Stomach smooth muscle (tissue), 2 donors: ENCODE results near the gene DNAJC13.
"Not testable (repeated sequence)": the region's sequence is repeated elsewhere in the genome, so short reads cannot be mapped to it uniquely, and the experiment has no call there.

Experiments
- H3K27ac ChIP-seq: one replicate; pipeline ENCODE4 v1.7.0; 2013; ENCODE audit warnings: mild to moderate bottlenecking, low read length, inconsistent platforms
- H3K27me3 ChIP-seq, 2 donors: one replicate each; pipeline ENCODE4 v1.7.0; 2013; ENCODE audit warnings: low read length in 2 of 2; ENCODE audit not compliant: insufficient read depth in 2 of 2, control insufficient read depth in 1 of 2
- H3K36me3 ChIP-seq, 2 donors: one replicate each; pipeline ENCODE4 v1.7.0; 2013; ENCODE audit warnings: low read length in 2 of 2; ENCODE audit not compliant: control insufficient read depth in 2 of 2, insufficient read depth in 2 of 2
- H3K4me1 ChIP-seq: one replicate; pipeline ENCODE4 v1.7.0; 2013; ENCODE audit warnings: low read length; ENCODE audit not compliant: control insufficient read depth, insufficient read depth
- H3K4me3 ChIP-seq, 2 donors: one replicate each; pipeline ENCODE4 v1.7.0; 2013; ENCODE audit warnings: low read length in 2 of 2
- H3K9ac ChIP-seq, 2 donors: one replicate each; pipeline ENCODE4 v1.7.0; 2013; ENCODE audit warnings: low read length in 2 of 2, mild to moderate bottlenecking in 1 of 2
- H3K9me3 ChIP-seq, 2 donors: one replicate each; pipeline ENCODE4 v1.7.0; 2013; ENCODE audit warnings: low read length in 2 of 2; ENCODE audit not compliant: control insufficient read depth in 2 of 2
- donor health status: healthy.
- donor health status: Pancreatic carcinoma.

DNAJC13 gene

GRCh38 chr3:132386259-132386658, 31.0 kb upstream of the DNAJC13 start:
- H3K9me3 ChIP-seq: no peaks in the 10 kb centered on the region
- no peak overlapping the region for H3K9ac ChIP-seq
- no peak overlapping the region for H3K27ac ChIP-seq
- no peaks in the 10 kb centered on the region for H3K4me1 ChIP-seq
- no peak overlapping the region for H3K4me3 ChIP-seq
- H3K36me3 ChIP-seq: no peaks in the 10 kb centered on the region
- peaks cover 0 to 2% of the 10 kb centered on the region in 2 donors for H3K27me3 ChIP-seq

GRCh38 chr3:132392675-132393074, 24.6 kb upstream of the DNAJC13 start:
- not testable (repeated sequence) for H3K36me3 ChIP-seq, H3K4me3 ChIP-seq, H3K9ac ChIP-seq, H3K4me1 ChIP-seq, H3K27ac ChIP-seq, H3K27me3 ChIP-seq, H3K9me3 ChIP-seq

- H3K4me1 ChIP-seq: no peaks in the 10 kb centered on the region
- no peaks in the 10 kb centered on the region for H3K27me3 ChIP-seq
- H3K4me3 ChIP-seq: no peak overlapping the region
- no peaks in the 10 kb centered on the region for H3K9me3 ChIP-seq
- no peaks in the 10 kb centered on the region for H3K36me3 ChIP-seq
- H3K27ac ChIP-seq: no peak overlapping the region
- no peak overlapping the region for H3K9ac ChIP-seq
Observed at GRCh38 chr3:132394320-132394719, 23.0 kb upstream of the DNAJC13 start.

- Histone ChIP-seq H3K9ac (no peak overlapping the region), H3K27ac (no peak overlapping the region), H3K4me3 (no peak overlapping the region), H3K27me3 (no peaks in the 10 kb centered on the region), H3K36me3 (no peaks in the 10 kb centered on the region), H3K4me1 (no peaks in the 10 kb centered on the region), H3K9me3 (no peaks in the 10 kb centered on the region)
Observed at GRCh38 chr3:132395126-132395525, 22.2 kb upstream of the DNAJC13 start.

- H3K27me3 ChIP-seq: no peaks in the 10 kb centered on the region
- H3K4me1 ChIP-seq: no peaks in the 10 kb centered on the region
- no peak overlapping the region for H3K9ac ChIP-seq
- no peaks in the 10 kb centered on the region for H3K36me3 ChIP-seq
- H3K4me3 ChIP-seq: no peak overlapping the region
- no peaks in the 10 kb centered on the region for H3K9me3 ChIP-seq
- H3K27ac ChIP-seq: no peak overlapping the region
Observed at GRCh38 chr3:132396255-132396654, 21.0 kb upstream of the DNAJC13 start.

- not testable (repeated sequence) for H3K9me3 ChIP-seq, H3K4me1 ChIP-seq, H3K27me3 ChIP-seq, H3K4me3 ChIP-seq, H3K9ac ChIP-seq, H3K27ac ChIP-seq, H3K36me3 ChIP-seq
Observed at GRCh38 chr3:132396776-132397175, 20.5 kb upstream of the DNAJC13 start.

GRCh38 chr3:132399054-132399929, 18.0 kb upstream of the DNAJC13 start:
- Histone ChIP-seq H3K9me3 (no peaks in the 10 kb centered on the region), H3K27me3 (no peaks in the 10 kb centered on the region), H3K4me3 (no peak overlapping the region), H3K36me3 (no peaks in the 10 kb centered on the region), H3K9ac (no peak overlapping the region), H3K27ac (no peak overlapping the region), H3K4me1 (no peaks in the 10 kb centered on the region)

GRCh38 chr3:132401255-132401654, 16.0 kb upstream of the DNAJC13 start:
- Histone ChIP-seq H3K9me3 (no peaks in the 10 kb centered on the region), H3K9ac (no peak overlapping the region), H3K36me3 (no peaks in the 10 kb centered on the region), H3K4me3 (no peak overlapping the region), H3K4me1 (no peaks in the 10 kb centered on the region), H3K27me3 (no peaks in the 10 kb centered on the region), H3K27ac (no peak overlapping the region)

GRCh38 chr3:132404276-132404675, 13.0 kb upstream of the DNAJC13 start:
- Histone ChIP-seq H3K9me3 (no peaks in the 10 kb centered on the region), H3K27ac (no peak overlapping the region), H3K27me3 (no peaks in the 10 kb centered on the region), H3K4me1 (no peaks in the 10 kb centered on the region), H3K36me3 (no peaks in the 10 kb centered on the region), H3K9ac (no peak overlapping the region), H3K4me3 (no peak overlapping the region)

- Histone ChIP-seq H3K36me3 (no peaks in the 10 kb centered on the region), H3K4me1 (no peaks in the 10 kb centered on the region), H3K9me3 (no peaks in the 10 kb centered on the region), H3K27ac (no peak overlapping the region), H3K4me3 (no peak overlapping the region), H3K9ac (no peak overlapping the region), H3K27me3 (no peaks in the 10 kb centered on the region)
Observed at GRCh38 chr3:132405188-132405587, 12.1 kb upstream of the DNAJC13 start.

GRCh38 chr3:132405609-132406299, 11.5 kb upstream of the DNAJC13 start:
- no peaks in the 10 kb centered on the region for H3K4me1 ChIP-seq
- no peak overlapping the region for H3K27ac ChIP-seq
- H3K9me3 ChIP-seq: no peaks in the 10 kb centered on the region
- H3K27me3 ChIP-seq: no peaks in the 10 kb centered on the region
- H3K9ac ChIP-seq: no peak overlapping the region
- H3K4me3 ChIP-seq: no peak overlapping the region
- no peaks in the 10 kb centered on the region for H3K36me3 ChIP-seq
